Suprapubic skin (tissue), 4 donors: ENCODE measurements around the gene FEN1. TPM values are rescaled to one million over a fixed set of nuclear protein-coding genes. Genes with fewer than 3 reads are reported as not detected.

Experiments used
- DNase-seq, 2 donors: peaks; one replicate each; pipeline ENCODE4 v3.0.0-alpha.2; 2019; ENCODE audit warnings: low spot score in 2 of 2
- H3K27ac ChIP-seq: fragments of 200-600 bp; sonication (generic); one replicate; pipeline ENCODE4 v1.5.1; 2019
- H3K27me3 ChIP-seq: fragments of 200-600 bp; sonication (generic); one replicate; pipeline ENCODE4 v1.5.1; 2019
- H3K36me3 ChIP-seq: fragments of 200-600 bp; sonication (generic); one replicate; pipeline ENCODE4 v1.5.1; 2019
- H3K4me1 ChIP-seq: fragments of 200-600 bp; sonication (generic); one replicate; pipeline ENCODE4 v1.5.1; 2019
- H3K4me3 ChIP-seq: fragments of 200-600 bp; sonication (generic); one replicate; pipeline ENCODE4 v1.5.1; 2019; ENCODE audit warnings: mild to moderate bottlenecking
- H3K9me3 ChIP-seq: fragments of 200-600 bp; sonication (generic); one replicate; pipeline ENCODE4 v1.5.1; 2019
- EP300 ChIP-seq: sonication (generic); formaldehyde crosslinking; IDR thresholded peaks from one replicate; pipeline ENCODE4 v1.6.1; 2017; ENCODE audit warnings: antibody characterized with exemption
- POLR2A ChIP-seq, 2 donors: fragments of 450-650 bp; IDR thresholded peaks; one replicate each; pipeline ENCODE4 v1.6.1; 2017; ENCODE audit warnings: antibody characterized with exemption in 2 of 2, mild to moderate bottlenecking in 2 of 2, moderate library complexity in 2 of 2
- POLR2AphosphoS5 ChIP-seq, 3 donors: sonication (generic); formaldehyde crosslinking; IDR thresholded peaks; one replicate each; pipeline ENCODE4 v1.6.1; 2017; ENCODE audit warnings: antibody characterized with exemption in 3 of 3
- WGBS: methylation state at CpG from one replicate; pipeline ENCODE4 v1.1.5; 2018; 5-methylcytosine and 5-hydroxymethylcytosine counted together
- total RNA-seq, 4 donors: library from RNA; depleted of rRNA; stranded (reverse); fragments of >200 nt; gene quantifications; one replicate each; pipeline ENCODE4 v1.1.0, GENCODE V29; 2016
- TF ChIP-seq, protein P1 (sequence below), 2 donors: fragments of 200-600 bp in 1 of 2; fragments of 450-650 bp in 1 of 2; sonication (generic) in 1 of 2; IDR thresholded peaks; one replicate each; pipeline ENCODE4 v1.5.1; 2016 to 2019; ENCODE audit warnings: antibody characterized with exemption in 2 of 2, mild to moderate bottlenecking in 1 of 2, moderate library complexity in 1 of 2

FEN1 gene
- total RNA-seq, 4 donors from 2014 or later: 6.9 to 14.0 (median 9.2) TPM

DNA sequence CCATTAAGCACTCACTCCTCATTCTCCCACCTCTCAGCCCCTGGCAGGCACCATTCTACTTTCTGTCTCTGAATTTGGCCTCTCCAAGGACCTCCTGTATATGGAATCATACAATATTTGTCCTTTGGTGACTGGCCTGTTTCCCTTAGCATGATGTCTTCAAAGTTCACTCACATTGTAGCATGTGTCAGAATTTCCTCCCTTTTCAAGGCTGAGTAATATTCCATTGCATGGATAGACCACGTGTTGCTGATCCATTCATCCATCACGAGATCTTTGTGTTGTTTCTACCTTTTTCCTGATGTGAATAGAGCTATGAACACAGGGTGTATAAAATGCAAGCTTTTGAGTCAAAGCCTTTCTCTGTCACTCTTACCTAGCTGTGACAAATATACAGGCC, 47.0 kb downstream of the FEN1 start:
- H3K36me3 ChIP-seq: peaks cover 22% of the 10 kb centered on the region
- 92% methylated on average over 2 of the region's 2 CpGs for WGBS
- no peaks in the 10 kb centered on the region for H3K27me3 ChIP-seq
- no peak for DNase-seq
- H3K4me1 ChIP-seq: peaks cover 10% of the 10 kb centered on the region
- no peaks in the 10 kb centered on the region for H3K9me3 ChIP-seq
- no peak overlapping the region for H3K27ac ChIP-seq
- no peak overlapping the region for H3K4me3 ChIP-seq
- TF ChIP-seq, protein P1, sequence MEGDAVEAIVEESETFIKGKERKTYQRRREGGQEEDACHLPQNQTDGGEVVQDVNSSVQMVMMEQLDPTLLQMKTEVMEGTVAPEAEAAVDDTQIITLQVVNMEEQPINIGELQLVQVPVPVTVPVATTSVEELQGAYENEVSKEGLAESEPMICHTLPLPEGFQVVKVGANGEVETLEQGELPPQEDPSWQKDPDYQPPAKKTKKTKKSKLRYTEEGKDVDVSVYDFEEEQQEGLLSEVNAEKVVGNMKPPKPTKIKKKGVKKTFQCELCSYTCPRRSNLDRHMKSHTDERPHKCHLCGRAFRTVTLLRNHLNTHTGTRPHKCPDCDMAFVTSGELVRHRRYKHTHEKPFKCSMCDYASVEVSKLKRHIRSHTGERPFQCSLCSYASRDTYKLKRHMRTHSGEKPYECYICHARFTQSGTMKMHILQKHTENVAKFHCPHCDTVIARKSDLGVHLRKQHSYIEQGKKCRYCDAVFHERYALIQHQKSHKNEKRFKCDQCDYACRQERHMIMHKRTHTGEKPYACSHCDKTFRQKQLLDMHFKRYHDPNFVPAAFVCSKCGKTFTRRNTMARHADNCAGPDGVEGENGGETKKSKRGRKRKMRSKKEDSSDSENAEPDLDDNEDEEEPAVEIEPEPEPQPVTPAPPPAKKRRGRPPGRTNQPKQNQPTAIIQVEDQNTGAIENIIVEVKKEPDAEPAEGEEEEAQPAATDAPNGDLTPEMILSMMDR (IDR thresholded peaks at IDR 0.05): no peak
- TF ChIP-seq POLR2AphosphoS5 (IDR thresholded peaks at IDR 0.05) (no peak), POLR2A (IDR thresholded peaks at IDR 0.05) (no peak), EP300 (no peak)

DNA sequence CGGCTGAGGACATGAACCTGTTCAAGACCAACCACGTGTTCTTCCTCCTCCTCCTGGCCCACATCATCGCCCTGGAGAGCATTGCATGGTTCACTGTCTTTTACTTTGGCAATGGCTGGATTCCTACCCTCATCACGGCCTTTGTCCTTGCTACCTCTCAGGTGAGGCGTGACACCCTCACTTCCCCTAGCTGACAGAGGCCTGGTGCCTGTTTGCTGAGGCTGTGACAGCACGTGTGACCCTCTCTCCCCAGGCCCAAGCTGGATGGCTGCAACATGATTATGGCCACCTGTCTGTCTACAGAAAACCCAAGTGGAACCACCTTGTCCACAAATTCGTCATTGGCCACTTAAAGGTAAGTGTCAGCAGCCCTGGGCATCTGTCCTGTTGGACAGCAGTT, 47.7 kb downstream of the FEN1 start:
- H3K9me3 ChIP-seq: no peaks in the 10 kb centered on the region
- WGBS: 90% methylated on average over 7 of the region's 7 CpGs
- no peak overlapping the region for H3K4me3 ChIP-seq
- H3K27me3 ChIP-seq: no peaks in the 10 kb centered on the region
- DNase-seq: no peak
- H3K36me3 ChIP-seq: peaks cover 22% of the 10 kb centered on the region
- no peak overlapping the region for H3K27ac ChIP-seq
- TF ChIP-seq EP300: no peak
- TF ChIP-seq POLR2AphosphoS5 (IDR thresholded peaks at IDR 0.05): no peak
- no peak for TF ChIP-seq POLR2A (IDR thresholded peaks at IDR 0.05)
- TF ChIP-seq, protein P1 (IDR thresholded peaks at IDR 0.05): no peak
- H3K4me1 ChIP-seq: peaks cover 3% of the 10 kb centered on the region

DNA sequence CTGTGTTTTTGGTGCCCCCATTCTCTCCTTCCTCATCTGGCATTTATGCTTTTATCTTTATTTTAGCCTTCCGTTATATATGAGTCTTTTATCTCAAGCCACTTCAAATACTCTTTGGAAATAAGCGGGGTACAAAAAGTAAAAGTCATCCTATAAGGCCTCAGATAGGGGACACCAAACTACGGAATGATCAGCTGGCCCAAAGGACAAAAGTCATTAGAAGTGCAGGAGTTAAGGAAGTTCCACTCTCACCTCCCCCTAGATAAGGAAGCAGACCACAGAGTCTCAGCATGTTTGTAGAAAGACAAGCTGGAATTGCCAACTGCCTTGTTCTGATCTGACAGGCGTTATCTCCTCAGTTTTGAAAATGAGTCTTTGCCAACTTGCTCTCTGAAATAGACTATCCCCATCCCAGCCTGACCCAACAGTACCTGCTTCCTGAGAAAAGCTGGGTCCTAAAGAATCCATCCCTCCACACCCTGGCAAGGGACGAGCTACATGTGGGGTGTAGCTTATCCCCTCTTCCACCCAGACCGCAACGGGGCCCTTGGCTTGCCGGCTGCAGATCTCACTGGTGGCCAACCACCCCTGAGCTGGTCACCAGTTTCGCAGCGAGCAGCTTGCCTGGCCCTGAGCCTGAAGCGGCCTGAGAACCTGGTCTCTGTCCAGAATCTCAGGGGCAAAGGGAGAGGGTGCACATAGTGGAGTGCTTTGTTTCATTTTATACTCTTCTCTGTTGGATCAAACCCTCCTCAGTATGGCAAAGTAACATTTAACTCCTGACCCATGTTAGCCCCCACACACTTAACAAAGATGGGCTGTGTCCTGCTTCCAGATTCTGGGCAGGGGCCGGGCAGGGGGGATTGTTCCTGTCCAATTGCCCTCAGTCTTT, 49.2 kb downstream of the FEN1 start:
- TF ChIP-seq, protein P1 (IDR thresholded peaks at IDR 0.05): no peak
- TF ChIP-seq POLR2AphosphoS5 (IDR thresholded peaks at IDR 0.05) (no peak), POLR2A (IDR thresholded peaks at IDR 0.05) (no peak), EP300 (no peak)
- Histone ChIP-seq H3K27ac (peak overlapping the region; percentile 1), H3K27me3 (no peaks in the 10 kb centered on the region), H3K4me3 (no peak overlapping the region), H3K4me1 (no peaks in the 10 kb centered on the region), H3K9me3 (no peaks in the 10 kb centered on the region), H3K36me3 (peaks cover 22% of the 10 kb centered on the region)
- DNase-seq: no peak
- WGBS: 86% methylated on average over 8 of the region's 12 CpGs

DNA sequence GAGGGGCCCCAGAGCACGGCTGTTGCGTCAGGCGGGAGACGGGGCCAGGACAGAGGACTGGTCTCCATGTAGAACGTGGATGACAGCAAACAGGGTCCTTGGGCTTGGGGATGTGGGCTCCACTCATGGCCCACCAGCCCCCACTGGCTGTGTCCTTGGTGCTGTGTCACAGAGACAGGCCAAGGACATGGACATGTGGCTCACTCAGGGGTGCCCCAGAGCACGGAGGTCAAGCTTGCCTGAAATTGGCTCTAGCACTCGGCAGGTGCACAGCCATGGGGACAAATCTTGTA, 49.8 kb downstream of the FEN1 start:
- Histone ChIP-seq H3K36me3 (peaks cover 22% of the 10 kb centered on the region), H3K9me3 (no peaks in the 10 kb centered on the region), H3K27me3 (no peaks in the 10 kb centered on the region), H3K4me1 (no peaks in the 10 kb centered on the region), H3K4me3 (no peak overlapping the region), H3K27ac (peak overlapping the region; percentile 1)
- 95% methylated on average over 6 of the region's 7 CpGs for WGBS
- no peak for DNase-seq
- TF ChIP-seq, protein P1 (IDR thresholded peaks at IDR 0.05): no peak

DNA sequence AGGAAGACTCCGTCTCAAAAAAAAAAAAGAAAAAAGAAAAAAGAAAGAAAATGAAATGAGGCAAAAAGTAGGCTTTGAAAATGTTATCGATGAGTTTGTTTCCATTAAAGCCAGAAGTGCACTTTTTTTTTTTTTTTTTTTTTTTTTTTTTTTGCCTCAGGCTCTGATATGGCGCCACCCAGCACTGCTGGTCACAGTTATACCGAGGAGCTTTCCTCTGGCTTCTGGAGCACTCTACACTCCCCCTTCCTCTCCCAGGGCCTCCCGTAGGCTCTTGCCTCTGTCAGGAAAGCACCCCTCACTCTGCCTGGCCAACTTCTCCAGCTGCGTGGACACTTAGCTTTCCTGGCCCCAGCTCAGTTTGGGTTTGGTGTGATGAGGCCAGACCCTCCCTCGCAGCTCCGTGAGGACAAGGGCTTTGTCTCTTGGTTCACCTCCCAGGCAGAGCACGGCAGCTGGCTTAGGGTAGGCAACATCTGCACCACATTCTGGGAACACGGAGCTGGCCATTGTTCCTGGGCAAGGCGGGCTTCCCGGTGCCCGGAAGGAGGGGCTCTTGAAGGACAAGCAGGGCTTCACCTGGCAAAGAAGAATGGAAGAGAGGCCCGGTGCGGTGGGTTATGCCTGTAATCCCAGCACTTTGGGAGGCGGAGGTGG, 52.3 kb downstream of the FEN1 start:
- DNase-seq: no peak
- H3K4me3 ChIP-seq: no peak overlapping the region
- H3K27me3 ChIP-seq: no peaks in the 10 kb centered on the region
- no peaks in the 10 kb centered on the region for H3K4me1 ChIP-seq
- TF ChIP-seq POLR2A (IDR thresholded peaks at IDR 0.05): no peak
- TF ChIP-seq POLR2AphosphoS5 (IDR thresholded peaks at IDR 0.05): no peak
- TF ChIP-seq, protein P1 (IDR thresholded peaks at IDR 0.05): no peak
- no peak for TF ChIP-seq EP300
- no peaks in the 10 kb centered on the region for H3K9me3 ChIP-seq
- WGBS: 83% methylated on average over 15 of the region's 16 CpGs
- no peak overlapping the region for H3K27ac ChIP-seq
- H3K36me3 ChIP-seq: peaks cover 23% of the 10 kb centered on the region
